Thymus (tissue), 11 donors: ENCODE results near the gene TNFSF15. TPM values are rescaled to one million over a fixed set of nuclear protein-coding genes. Genes with fewer than 3 reads are reported as not detected.

Experiments
- DNase-seq, 9 donors: peaks; one replicate each; pipeline ENCODE4 v3.0.0-alpha.2; 2013; ENCODE audit warnings: low spot score in 9 of 9, low read depth in 6 of 9, missing footprints in 1 of 9
- H3K27ac ChIP-seq, 2 donors: one replicate each; pipeline ENCODE4 v1.5.1; 2013; ENCODE audit warnings: control low read depth in 1 of 2, low read depth in 1 of 2, low read length in 1 of 2, mild to moderate bottlenecking in 1 of 2, moderate library complexity in 1 of 2
- H3K27me3 ChIP-seq, 2 donors: one replicate each; pipeline ENCODE4 v1.5.1; 2013; ENCODE audit warnings: low read length in 1 of 2; ENCODE audit not compliant: control insufficient read depth in 2 of 2, insufficient read depth in 1 of 2
- H3K36me3 ChIP-seq, 2 donors: one replicate each; pipeline ENCODE4 v1.5.1; 2013; ENCODE audit warnings: low read length in 1 of 2, mild to moderate bottlenecking in 1 of 2, moderate library complexity in 1 of 2; ENCODE audit not compliant: control insufficient read depth in 2 of 2, insufficient read depth in 2 of 2
- H3K4me1 ChIP-seq, 2 donors: one replicate each; pipeline ENCODE4 v1.5.1; 2013; ENCODE audit warnings: low read length in 2 of 2; ENCODE audit not compliant: control insufficient read depth in 2 of 2, insufficient read depth in 2 of 2
- H3K4me3 ChIP-seq, 2 donors: one replicate each; pipeline ENCODE4 v1.5.1; 2013; ENCODE audit warnings: low read length in 2 of 2, control low read depth in 1 of 2, mild to moderate bottlenecking in 1 of 2
- H3K9me3 ChIP-seq, 2 donors: one replicate each; pipeline ENCODE4 v1.5.1; 2013; ENCODE audit warnings: low read length in 1 of 2, mild to moderate bottlenecking in 1 of 2; ENCODE audit not compliant: control insufficient read depth in 2 of 2, insufficient read depth in 1 of 2
- WGBS: extraction: QIAGEN DNeasy Blood & Tissue Kit; methylation state at CpG from one replicate; pipeline ENCODE4 v1.1.7; 2013; 5-methylcytosine and 5-hydroxymethylcytosine counted together
- polyA plus RNA-seq: library from polyadenylated mRNA; stranded (reverse); fragments of 200-250 nt; gene quantifications from one replicate; pipeline ENCODE4 v1.2.3, GENCODE V29; 2013
- total RNA-seq: library from RNA; stranded (reverse); fragments of 120-200 nt; gene quantifications from one replicate; pipeline ENCODE4 v1.2.4, GENCODE V29; 2013
- donor health status: healthy.

TNFSF15 gene
- total and polyA plus RNA-seq, 2 donors: 0.50 to 1.5 TPM

DNA sequence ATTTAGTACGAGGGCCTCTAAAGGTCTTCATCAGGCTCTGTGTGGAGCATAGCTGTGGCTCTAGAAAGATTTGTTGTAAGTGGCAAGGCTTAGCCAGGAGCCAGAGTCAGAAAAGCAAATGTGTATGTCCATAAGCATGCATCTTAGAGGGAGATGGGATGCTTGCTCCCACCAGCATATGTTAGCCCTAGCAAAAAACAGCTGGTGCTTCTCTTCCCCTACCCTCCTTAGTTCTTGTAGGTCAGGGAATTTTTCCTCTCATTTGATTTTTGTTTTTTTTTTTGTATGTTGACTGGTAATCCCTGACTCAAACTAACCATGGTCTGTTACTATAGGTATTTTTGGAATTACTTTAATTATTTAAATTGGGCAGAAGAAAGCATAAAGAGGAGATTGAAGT, 7.7 kb downstream of the TNFSF15 start:
- H3K27me3 ChIP-seq: no peaks in the 10 kb centered on the region
- H3K4me1 ChIP-seq: no peaks in the 10 kb centered on the region
- DNase-seq: no peak
- WGBS: 94% methylated on average over 1 of the region's 1 CpG
- H3K27ac ChIP-seq: no peak overlapping the region
- H3K4me3 ChIP-seq: no peak overlapping the region
- no peaks in the 10 kb centered on the region for H3K36me3 ChIP-seq
- H3K9me3 ChIP-seq: no peaks in the 10 kb centered on the region

DNA sequence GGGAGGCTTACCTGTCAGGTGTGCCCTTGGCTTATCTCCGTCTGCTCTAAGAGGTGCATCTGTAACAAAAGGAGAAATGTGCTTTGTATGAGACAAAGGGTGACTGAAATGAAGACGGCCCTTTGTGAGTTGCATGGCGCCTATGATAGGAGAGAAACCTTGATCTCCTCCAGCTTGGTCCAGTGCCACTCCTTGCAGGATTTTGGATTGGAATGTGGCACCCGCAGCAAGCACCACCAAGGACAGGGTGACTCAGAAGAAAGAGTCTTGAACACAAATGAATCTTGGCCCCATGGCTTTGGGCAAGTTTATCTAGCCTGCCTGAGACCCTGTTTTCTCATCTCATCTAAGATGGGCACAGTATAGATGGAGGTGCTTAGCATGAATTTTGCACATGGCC, 13.4 kb downstream of the TNFSF15 start:
- H3K27me3 ChIP-seq: no peaks in the 10 kb centered on the region
- DNase-seq: no peak
- H3K27ac ChIP-seq: no peak overlapping the region
- H3K9me3 ChIP-seq: no peaks in the 10 kb centered on the region
- no peak overlapping the region for H3K4me3 ChIP-seq
- H3K36me3 ChIP-seq: peaks cover 0 to 3% of the 10 kb centered on the region in 2 donors
- no peaks in the 10 kb centered on the region for H3K4me1 ChIP-seq
- 98% methylated on average over 4 of the region's 4 CpGs for WGBS

- Histone ChIP-seq H3K27me3 (no peaks in the 10 kb centered on the region), H3K4me3 (no peak overlapping the region), H3K27ac (no peak overlapping the region), H3K36me3 (peaks cover 0 to 3% of the 10 kb centered on the region in 2 donors), H3K9me3 (no peaks in the 10 kb centered on the region), H3K4me1 (no peaks in the 10 kb centered on the region)
- WGBS: 94% methylated on average over 2 of the region's 2 CpGs
- DNase-seq: no peak
Observed at GRCh38 chr9:114791736-114792135, 14.1 kb downstream of the TNFSF15 start.

GRCh38 chr9:114791312-114791711, 14.5 kb downstream of the TNFSF15 start:
- Histone ChIP-seq H3K4me3 (no peak overlapping the region), H3K9me3 (no peaks in the 10 kb centered on the region), H3K4me1 (no peaks in the 10 kb centered on the region), H3K27ac (no peak overlapping the region), H3K36me3 (peaks cover 0 to 3% of the 10 kb centered on the region in 2 donors), H3K27me3 (no peaks in the 10 kb centered on the region)
- DNase-seq: no peak

- 95% methylated on average over 6 of the region's 6 CpGs for WGBS
Observed at GRCh38 chr9:114790521-114790920, 15.3 kb downstream of the TNFSF15 start.

DNA sequence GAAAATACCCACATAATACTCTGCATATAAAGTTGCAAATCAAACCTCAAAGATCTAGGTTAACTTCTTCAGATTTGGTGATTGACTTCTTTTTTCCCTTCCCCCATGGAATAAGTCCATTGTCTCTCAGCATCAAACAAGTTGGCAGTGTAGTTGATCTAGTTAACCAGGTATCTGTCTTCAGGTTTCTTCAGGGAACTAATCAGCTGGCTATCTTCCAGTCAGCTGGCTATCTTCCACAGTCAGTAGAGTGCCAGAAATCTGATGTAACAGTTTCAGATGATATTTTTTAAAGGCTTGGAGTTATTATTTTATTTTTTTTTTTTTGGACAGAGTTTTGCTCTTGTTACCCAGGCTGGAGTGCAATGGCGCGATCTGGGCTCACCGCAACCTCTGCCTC, 16.8 kb downstream of the TNFSF15 start:
- H3K36me3 ChIP-seq: peaks cover 0 to 3% of the 10 kb centered on the region in 2 donors
- H3K4me3 ChIP-seq: no peak overlapping the region
- no peak for DNase-seq
- H3K9me3 ChIP-seq: no peaks in the 10 kb centered on the region
- WGBS: 92% methylated on average over 3 of the region's 3 CpGs
- H3K4me1 ChIP-seq: no peaks in the 10 kb centered on the region
- no peaks in the 10 kb centered on the region for H3K27me3 ChIP-seq
- no peak overlapping the region for H3K27ac ChIP-seq

More at GRCh38 chr9:114790521-114790920, 15.3 kb downstream of the TNFSF15 start:
- no peaks in the 10 kb centered on the region for H3K4me1 ChIP-seq
- peaks cover 0 to 3% of the 10 kb centered on the region in 2 donors for H3K36me3 ChIP-seq
- no peaks in the 10 kb centered on the region for H3K27me3 ChIP-seq
- no peak for DNase-seq
- H3K4me3 ChIP-seq: no peak overlapping the region
- H3K27ac ChIP-seq: no peak overlapping the region
- no peaks in the 10 kb centered on the region for H3K9me3 ChIP-seq

DNA sequence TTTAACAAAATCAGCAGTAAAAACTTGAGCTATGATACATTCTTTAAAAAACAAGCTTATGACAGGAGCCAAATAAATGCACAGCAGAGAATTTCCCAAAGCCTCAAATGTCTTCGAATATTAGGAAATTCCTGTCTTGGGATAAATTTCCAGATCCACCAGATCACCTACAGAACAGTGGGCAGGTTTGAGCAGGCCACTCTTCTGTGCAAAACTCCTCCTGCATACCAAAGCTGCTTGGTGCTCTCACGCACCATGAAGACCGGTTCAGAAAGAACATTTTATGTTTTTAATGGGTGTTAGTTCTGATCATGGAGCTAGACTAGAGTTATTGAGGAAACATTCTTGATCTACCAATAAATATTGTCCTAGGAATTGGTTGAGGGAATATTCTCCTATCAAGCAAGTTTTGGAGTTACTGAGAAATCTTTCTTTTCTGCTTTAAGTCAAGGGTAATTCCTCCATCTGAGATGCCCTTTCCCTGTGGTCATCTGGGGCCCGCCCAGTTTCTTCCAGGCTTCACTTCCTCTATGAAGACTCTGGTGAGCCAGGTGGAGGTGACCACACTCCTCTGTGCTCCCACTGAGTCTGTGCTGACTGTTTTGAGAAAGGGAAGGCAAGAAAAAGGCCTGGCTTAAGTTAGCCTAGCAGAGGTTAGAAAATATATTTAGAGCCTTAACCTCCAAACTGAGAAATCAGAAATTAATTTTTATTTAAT, 17.9 kb downstream of the TNFSF15 start:
- H3K4me3 ChIP-seq: no peak overlapping the region
- H3K36me3 ChIP-seq: peaks cover 0 to 3% of the 10 kb centered on the region in 2 donors
- DNase-seq: no peak
- H3K27me3 ChIP-seq: no peaks in the 10 kb centered on the region
- no peak overlapping the region for H3K27ac ChIP-seq
- H3K4me1 ChIP-seq: no peaks in the 10 kb centered on the region
- 92% methylated on average over 4 of the region's 4 CpGs for WGBS
- H3K9me3 ChIP-seq: no peaks in the 10 kb centered on the region

DNA sequence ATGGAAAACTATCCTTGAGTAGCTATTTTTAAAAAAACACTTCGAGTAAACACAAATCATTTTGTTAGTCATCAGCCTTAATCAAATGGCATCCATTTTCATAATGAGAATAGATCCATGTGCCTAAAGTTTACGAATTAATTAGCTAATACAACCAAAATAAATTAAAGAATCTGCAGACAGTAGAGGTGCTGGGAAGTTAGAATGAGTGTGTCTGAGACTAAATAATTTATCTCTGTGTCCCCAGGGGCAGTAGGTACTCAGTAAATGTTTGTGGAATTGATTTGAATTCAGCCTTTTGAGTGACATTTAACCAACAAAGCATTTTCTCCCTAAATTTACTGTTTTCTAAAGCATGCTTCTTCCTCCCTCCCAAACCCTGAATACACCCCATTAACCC, 18.6 kb downstream of the TNFSF15 start:
- no peaks in the 10 kb centered on the region for H3K9me3 ChIP-seq
- 97% methylated on average over 2 of the region's 2 CpGs for WGBS
- H3K27me3 ChIP-seq: no peaks in the 10 kb centered on the region
- no peak overlapping the region for H3K4me3 ChIP-seq
- H3K27ac ChIP-seq: no peak overlapping the region
- no peaks in the 10 kb centered on the region for H3K4me1 ChIP-seq
- H3K36me3 ChIP-seq: peaks cover 0 to 3% of the 10 kb centered on the region in 2 donors
- no peak for DNase-seq

GRCh38 chr9:114785866-114786650, 19.8 kb downstream of the TNFSF15 start:
- Histone ChIP-seq H3K27ac (no peak overlapping the region), H3K27me3 (no peaks in the 10 kb centered on the region), H3K4me1 (no peaks in the 10 kb centered on the region), H3K4me3 (no peak overlapping the region), H3K9me3 (no peaks in the 10 kb centered on the region), H3K36me3 (peaks cover 0 to 3% of the 10 kb centered on the region in 2 donors)
- DNase-seq: no peak
- WGBS: 86% methylated on average over 5 of the region's 5 CpGs
